ENCODE measurements around the gene ACOX2. TPM values are rescaled to one million over a fixed set of nuclear protein-coding genes. Genes with fewer than 3 reads are reported as not detected.
A peak's percentile ranks its signal among the peaks of the same experiment; 100 is the strongest.

Gene ACOX2
- total and polyA plus RNA-seq, 9 donors: 6.8 to 57.7 (median 23.7) TPM

- Histone ChIP-seq H3K27ac (no peak overlapping the region), H3K9me3 (no peaks in the 10 kb centered on the region), H3K4me3 (no peak overlapping the region), H3K36me3 (no peaks in the 10 kb centered on the region), H3K4me1 (ENCODE audit: insufficient read depth) (peaks cover 17% of the 10 kb centered on the region), H3K27me3 (no peaks in the 10 kb centered on the region)
- intact Hi-C loops (cut with DNase I): loop anchor here in 2 of 4 donors (5.0 to 10.0 kb wide), 5 partner anchors 41 to 338 kb away; partner anchors contain the start of genes HTD2 (in 1 of the 2), KCTD6 (in 1 of the 2) and RPP14 (in 1 of the 2)
- 29 to 31% (median 31%) methylated on average over 11 of the region's 11 CpGs for whole genome bisulfite sequencing, 3 donors
- peak; percentile 61 to 79 (median 71) for DNase-seq
- TF ChIP-seq, protein P1, sequence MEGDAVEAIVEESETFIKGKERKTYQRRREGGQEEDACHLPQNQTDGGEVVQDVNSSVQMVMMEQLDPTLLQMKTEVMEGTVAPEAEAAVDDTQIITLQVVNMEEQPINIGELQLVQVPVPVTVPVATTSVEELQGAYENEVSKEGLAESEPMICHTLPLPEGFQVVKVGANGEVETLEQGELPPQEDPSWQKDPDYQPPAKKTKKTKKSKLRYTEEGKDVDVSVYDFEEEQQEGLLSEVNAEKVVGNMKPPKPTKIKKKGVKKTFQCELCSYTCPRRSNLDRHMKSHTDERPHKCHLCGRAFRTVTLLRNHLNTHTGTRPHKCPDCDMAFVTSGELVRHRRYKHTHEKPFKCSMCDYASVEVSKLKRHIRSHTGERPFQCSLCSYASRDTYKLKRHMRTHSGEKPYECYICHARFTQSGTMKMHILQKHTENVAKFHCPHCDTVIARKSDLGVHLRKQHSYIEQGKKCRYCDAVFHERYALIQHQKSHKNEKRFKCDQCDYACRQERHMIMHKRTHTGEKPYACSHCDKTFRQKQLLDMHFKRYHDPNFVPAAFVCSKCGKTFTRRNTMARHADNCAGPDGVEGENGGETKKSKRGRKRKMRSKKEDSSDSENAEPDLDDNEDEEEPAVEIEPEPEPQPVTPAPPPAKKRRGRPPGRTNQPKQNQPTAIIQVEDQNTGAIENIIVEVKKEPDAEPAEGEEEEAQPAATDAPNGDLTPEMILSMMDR (IDR thresholded peaks at IDR 0.05): peak; percentile 74 to 82 (median 81)
- TF ChIP-seq EP300 (IDR thresholded peaks at IDR 0.05) (no peak), POLR2A (IDR thresholded peaks at IDR 0.05) (no peak)
These were observed 4.2 kb downstream of the ACOX2 start for GRCh38 chr3:58532794-58533220.

DNA sequence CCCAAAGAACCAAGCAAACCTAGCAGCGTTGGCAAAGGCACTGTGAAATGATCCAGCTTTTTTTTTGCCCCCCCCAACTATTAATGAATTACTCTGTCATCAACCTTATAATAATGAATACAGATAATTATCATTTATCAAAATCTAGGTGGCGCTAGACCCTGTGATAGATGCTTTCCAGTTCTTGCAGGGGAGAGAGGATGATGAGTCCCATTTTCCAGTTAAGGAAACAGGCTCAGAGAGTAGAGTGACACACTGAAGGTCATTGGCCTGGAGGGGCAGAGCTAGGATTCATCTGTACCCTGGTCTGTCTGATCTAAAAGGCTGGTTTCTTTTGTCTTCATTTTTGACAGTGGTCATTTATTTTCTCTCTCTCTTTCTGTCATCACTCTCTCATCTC lies 5.0 kb downstream of the ACOX2 start:
- WGBS, 3 donors: 92 to 97% (median 92%) methylated on average over 2 of the region's 2 CpGs
- H3K36me3 ChIP-seq: no peaks in the 10 kb centered on the region

DNA sequence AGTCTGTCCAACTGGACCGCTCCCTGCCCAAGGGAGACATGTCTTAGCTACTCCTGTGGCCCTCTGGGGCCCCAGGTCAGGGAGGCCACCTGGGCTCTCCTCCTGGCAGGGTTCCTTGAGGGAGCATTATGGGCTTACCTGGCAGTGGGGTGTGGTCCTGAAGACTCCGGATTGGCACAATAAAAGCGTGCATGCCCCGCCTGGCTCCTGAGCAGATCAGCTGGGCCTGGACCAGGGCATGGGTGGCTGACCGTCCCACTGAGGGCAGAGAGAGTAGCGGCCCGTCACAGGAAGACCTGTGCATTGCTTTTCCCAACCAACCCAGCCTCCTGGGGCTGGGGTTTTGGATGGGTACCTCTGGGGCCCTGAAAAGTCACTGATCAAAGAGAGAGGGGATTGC lies 5.4 kb downstream of the ACOX2 start:
- 91 to 98% (median 95%) methylated on average over 7 of the region's 7 CpGs for WGBS, 3 donors
- intact Hi-C loops (cut with DNase I): loop anchor here in 2 of 4 donors (5.0 to 10.0 kb wide), 5 partner anchors 39 to 337 kb away; partner anchors contain the start of genes HTD2 (in 1 of the 2), KCTD6 (in 1 of the 2) and RPP14 (in 1 of the 2)
- TF ChIP-seq, protein P1 (IDR thresholded peaks at IDR 0.05): no peak
- TF ChIP-seq EP300 (IDR thresholded peaks at IDR 0.05) (no peak), POLR2A (IDR thresholded peaks at IDR 0.05) (no peak)
- no peak for DNase-seq
- H3K4me1 ChIP-seq (ENCODE audit: insufficient read depth): peaks cover 11% of the 10 kb centered on the region
- H3K9me3 ChIP-seq: no peaks in the 10 kb centered on the region
- H3K27me3 ChIP-seq: no peaks in the 10 kb centered on the region
- no peaks in the 10 kb centered on the region for H3K36me3 ChIP-seq
- H3K4me3 ChIP-seq: no peak overlapping the region
- H3K27ac ChIP-seq: no peak overlapping the region

More for the DNA sequence above, 5.0 kb downstream of the ACOX2 start:
- DNase-seq: no peak
- H3K4me3 ChIP-seq: no peak overlapping the region
- no peaks in the 10 kb centered on the region for H3K27me3 ChIP-seq
- peaks cover 11% of the 10 kb centered on the region for H3K4me1 ChIP-seq (ENCODE audit: insufficient read depth)
- intact Hi-C loops (cut with DNase I): loop anchor here in 2 of 4 donors (5.0 to 10.0 kb wide), 5 partner anchors 40 to 337 kb away; partner anchors contain the start of genes HTD2 (in 1 of the 2), KCTD6 (in 1 of the 2) and RPP14 (in 1 of the 2)
- no peak for TF ChIP-seq EP300 (IDR thresholded peaks at IDR 0.05)
- TF ChIP-seq, protein P1 (IDR thresholded peaks at IDR 0.05): no peak
- no peak for TF ChIP-seq POLR2A (IDR thresholded peaks at IDR 0.05)
- H3K9me3 ChIP-seq: no peaks in the 10 kb centered on the region
- no peak overlapping the region for H3K27ac ChIP-seq

DNA sequence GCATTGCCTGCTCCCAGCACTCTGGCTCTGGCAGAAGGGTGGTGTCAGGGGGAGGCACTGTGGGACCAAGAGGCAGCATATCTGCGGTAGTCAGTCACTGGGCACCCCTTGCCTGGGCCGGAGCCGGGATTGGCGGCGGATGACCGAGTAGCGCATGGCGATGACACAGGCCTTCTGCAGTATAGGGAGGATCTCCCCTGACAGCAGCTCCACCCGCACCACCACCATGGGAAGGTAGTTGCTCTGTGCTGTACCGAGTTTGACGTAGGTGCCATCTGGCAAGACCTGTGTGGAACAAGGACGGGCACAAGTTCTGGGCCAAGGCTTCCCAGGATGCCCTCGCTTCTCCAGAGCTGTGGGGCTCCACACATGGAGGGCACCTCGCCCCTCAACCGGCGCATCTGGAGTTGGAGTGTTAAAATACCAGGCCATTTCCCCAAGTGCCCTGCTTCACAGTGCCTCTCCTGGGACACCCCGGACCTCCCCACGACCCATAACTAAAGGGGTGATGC lies 6.6 kb downstream of the ACOX2 start:
- DNase-seq: no peak
- Histone ChIP-seq H3K27me3 (no peaks in the 10 kb centered on the region), H3K36me3 (no peaks in the 10 kb centered on the region), H3K9me3 (no peaks in the 10 kb centered on the region), H3K4me3 (no peak overlapping the region), H3K4me1 (ENCODE audit: insufficient read depth) (peaks cover 2% of the 10 kb centered on the region), H3K27ac (no peak overlapping the region)
- TF ChIP-seq POLR2A (IDR thresholded peaks at IDR 0.05): no peak
- TF ChIP-seq, protein P1 (IDR thresholded peaks at IDR 0.05): no peak
- TF ChIP-seq EP300 (IDR thresholded peaks at IDR 0.05): no peak
- intact Hi-C loops (cut with DNase I): loop anchor here in 2 of 4 donors (5.0 to 10.0 kb wide), 5 partner anchors 38 to 336 kb away; partner anchors contain the start of genes HTD2 (in 1 of the 2), KCTD6 (in 1 of the 2) and RPP14 (in 1 of the 2)
- WGBS, 3 donors: 89 to 95% (median 92%) methylated on average over 18 of the region's 18 CpGs
